GM06990 (cell line): ENCODE data around the gene RRAS2.

Experiments used
- DNase-seq: peaks from one replicate; pipeline ENCODE4 v3.0.0-alpha.2; 2011; ENCODE audit not compliant: insufficient read length; ENCODE audit errors: extremely low read depth
- H3K27me3 ChIP-seq: replicated peaks from 2 replicates; pipeline ENCODE4 v1.6.0; 2011; ENCODE audit warnings: low read length; ENCODE audit not compliant: control insufficient read depth, insufficient read depth
- H3K36me3 ChIP-seq: 2 replicates; pipeline ENCODE4 v1.5.1; 2011; ENCODE audit warnings: low read length; ENCODE audit not compliant: control insufficient read depth, insufficient read depth
- H3K4me3 ChIP-seq: replicated peaks from 2 replicates; pipeline ENCODE4 v1.5.1; 2011; ENCODE audit warnings: low read depth, mild to moderate bottlenecking, control low read depth, low read length
- CTCF ChIP-seq: IDR thresholded peaks from 2 replicates; pipeline ENCODE4 v1.5.1; 2011; ENCODE audit warnings: low read length, control low read depth, mild to moderate bottlenecking, inconsistent platforms; ENCODE audit not compliant: insufficient read depth, poor library complexity, severe bottlenecking

Gene RRAS2

GRCh38 chr11:14323118-14323676, 35.8 kb downstream of the RRAS2 start:
- Histone ChIP-seq H3K27me3 (no peaks in the 10 kb centered on the region), H3K36me3 (no peaks in the 10 kb centered on the region), H3K4me3 (peak overlapping the region; percentile 41)
- no peak for DNase-seq
- no peak for TF ChIP-seq CTCF

- H3K4me3 ChIP-seq: no peak overlapping the region; the same call in 1 of the 2 replicates
- DNase-seq: no peak
- H3K27me3 ChIP-seq: no peaks in the 10 kb centered on the region
- H3K36me3 ChIP-seq: no peaks in the 10 kb centered on the region
- no peak for TF ChIP-seq CTCF
These were observed 36.5 kb downstream of the RRAS2 start for GRCh38 chr11:14322510-14322909.

GRCh38 chr11:14320020-14320419, 39.0 kb downstream of the RRAS2 start:
- Histone ChIP-seq H3K4me3 (peak overlapping the region; percentile 26), H3K36me3 (no peaks in the 10 kb centered on the region), H3K27me3 (no peaks in the 10 kb centered on the region)
- DNase-seq: peak; percentile 51
- no peak for TF ChIP-seq CTCF

- no peak for TF ChIP-seq CTCF
- H3K36me3 ChIP-seq: no peaks in the 10 kb centered on the region
- DNase-seq: no peak
- no peaks in the 10 kb centered on the region for H3K27me3 ChIP-seq
- no peak overlapping the region for H3K4me3 ChIP-seq
These were observed 40.4 kb downstream of the RRAS2 start for GRCh38 chr11:14318581-14318981.

- DNase-seq: no peak
- Histone ChIP-seq H3K4me3 (no peak overlapping the region), H3K36me3 (no peaks in the 10 kb centered on the region), H3K27me3 (no peaks in the 10 kb centered on the region)
- no peak for TF ChIP-seq CTCF
These were observed 41.2 kb downstream of the RRAS2 start for GRCh38 chr11:14317659-14318325.

GRCh38 chr11:14315130-14315529, 43.9 kb downstream of the RRAS2 start:
- no peak overlapping the region for H3K4me3 ChIP-seq
- no peak for TF ChIP-seq CTCF
- no peak for DNase-seq
- no peaks in the 10 kb centered on the region for H3K36me3 ChIP-seq
- H3K27me3 ChIP-seq: no peaks in the 10 kb centered on the region
